ENCODE results near the gene ACSS3.
"Not testable (repeated sequence)": the region's sequence is repeated elsewhere in the genome, so short reads cannot be mapped to it uniquely, and the experiment has no call there.

Gene ACSS3

DNA sequence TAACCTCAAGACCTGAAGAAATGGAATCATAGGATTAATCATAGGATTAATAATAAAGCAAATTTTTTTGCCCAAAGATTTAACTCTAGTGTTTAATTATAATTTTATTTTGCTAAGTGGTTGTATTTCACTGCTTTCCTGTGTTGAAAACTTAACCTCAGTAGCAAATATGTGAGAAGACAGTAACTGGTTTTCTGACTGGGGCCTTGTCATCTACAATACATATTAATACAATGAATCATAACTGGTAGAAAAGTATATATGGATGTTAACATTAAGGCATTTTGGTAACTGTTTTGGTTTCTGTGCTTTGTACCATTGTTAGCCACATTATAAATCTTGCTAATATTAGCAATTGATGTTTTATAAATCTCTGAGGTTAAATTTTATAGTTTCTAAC is 92.2 kb downstream of the ACSS3 start:
- DNase-seq (ENCODE audit: low spot score) = no peak

DNA sequence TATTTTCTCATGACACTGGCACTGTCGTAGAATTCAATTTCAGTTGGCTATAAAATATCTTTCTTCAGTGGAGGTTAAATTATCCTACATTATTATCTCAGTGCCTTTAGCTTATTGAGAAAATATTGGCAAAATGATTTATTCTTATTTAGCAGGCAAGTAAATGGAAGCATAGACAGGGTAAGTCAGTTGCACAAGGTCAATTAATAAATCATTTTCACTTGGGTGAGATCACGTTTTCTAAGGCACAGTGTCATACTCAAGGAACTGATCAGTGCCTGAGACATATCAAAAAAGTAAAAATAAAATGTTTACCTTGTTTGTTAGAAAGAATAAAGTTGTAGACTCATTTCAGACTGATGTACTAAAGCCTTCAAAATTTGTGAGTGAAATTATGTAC is 95.0 kb downstream of the ACSS3 start:
- no peak for DNase-seq (ENCODE audit: low spot score)

DNA sequence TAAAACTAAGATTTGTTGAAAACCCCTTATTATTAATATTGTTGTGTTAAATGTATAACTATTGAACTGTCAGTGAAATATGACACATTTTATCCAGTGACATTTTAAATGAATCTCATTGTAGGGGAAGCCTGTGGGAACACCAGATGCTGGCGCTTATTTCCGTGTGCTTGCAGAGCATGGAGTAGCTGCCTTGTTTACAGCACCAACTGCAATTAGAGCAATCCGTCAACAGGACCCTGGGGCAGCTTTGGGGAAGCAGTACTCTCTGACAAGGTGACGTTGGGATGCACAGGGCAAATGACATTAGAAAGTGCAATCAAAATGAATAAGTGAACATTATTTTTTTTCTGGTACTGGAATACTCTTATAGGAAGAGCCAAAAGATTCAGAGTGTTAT is 96.8 kb downstream of the ACSS3 start:
- DNase-seq (ENCODE audit: low spot score) = no peak

DNA sequence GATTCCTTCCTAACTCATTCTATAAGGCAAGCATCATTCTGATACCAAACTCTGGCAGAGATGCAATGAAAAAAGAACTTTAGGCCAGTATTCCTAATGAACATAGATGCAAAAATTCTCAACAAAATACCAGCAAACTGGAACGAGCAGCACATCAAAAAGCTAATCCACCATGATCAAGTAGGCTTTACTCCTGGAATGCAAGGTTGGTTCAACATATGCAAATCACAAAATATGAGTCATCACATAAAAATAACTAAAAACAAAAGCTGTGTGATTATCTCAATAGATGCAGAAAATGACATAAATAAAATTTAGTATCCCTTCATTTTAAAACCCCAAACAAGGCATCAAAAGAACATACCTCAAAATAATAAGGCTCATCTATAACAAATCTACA is 98.9 kb downstream of the ACSS3 start:
- no peak for DNase-seq (ENCODE audit: low spot score)

DNA sequence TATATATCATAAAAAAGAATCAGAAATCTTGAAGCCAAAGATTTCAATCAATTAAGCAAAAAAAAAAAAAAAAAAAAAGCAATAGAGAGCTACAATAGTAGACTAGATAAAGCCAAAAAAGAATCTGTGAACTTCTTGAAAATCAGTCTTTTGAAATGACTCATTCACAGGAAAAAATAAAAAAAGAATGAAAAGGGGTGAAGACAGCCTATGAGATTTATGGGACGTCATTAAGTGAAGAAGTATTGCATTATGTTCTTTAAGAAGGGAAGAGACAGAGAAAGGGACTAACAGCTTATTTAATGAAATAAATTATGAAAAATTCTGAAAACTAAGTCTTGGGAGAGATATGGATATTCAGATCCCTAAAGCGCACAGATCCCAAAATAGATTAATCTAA is 103.8 kb downstream of the ACSS3 start:
- DNase-seq (ENCODE audit: low spot score) = no peak

DNA sequence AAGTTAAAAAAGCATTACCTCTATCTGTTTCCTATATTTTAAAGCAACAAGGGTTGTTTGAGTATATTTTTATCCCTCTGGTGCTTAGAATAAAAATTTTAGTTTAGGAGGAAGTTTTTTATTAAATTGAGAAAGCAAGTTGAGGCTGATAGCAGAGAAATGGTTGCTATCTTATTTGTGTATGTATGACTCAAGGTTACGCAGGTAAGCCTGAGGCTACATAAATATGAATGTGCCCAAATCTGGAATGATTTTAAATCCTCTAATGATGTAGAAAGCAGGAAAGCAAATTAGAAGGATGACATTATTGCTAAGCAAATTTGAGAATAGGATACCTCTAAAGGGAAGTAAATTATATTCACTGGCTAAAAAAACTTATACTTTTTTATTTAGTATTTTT is 109.8 kb downstream of the ACSS3 start:
- DNase-seq (ENCODE audit: low spot score) = no peak

DNA sequence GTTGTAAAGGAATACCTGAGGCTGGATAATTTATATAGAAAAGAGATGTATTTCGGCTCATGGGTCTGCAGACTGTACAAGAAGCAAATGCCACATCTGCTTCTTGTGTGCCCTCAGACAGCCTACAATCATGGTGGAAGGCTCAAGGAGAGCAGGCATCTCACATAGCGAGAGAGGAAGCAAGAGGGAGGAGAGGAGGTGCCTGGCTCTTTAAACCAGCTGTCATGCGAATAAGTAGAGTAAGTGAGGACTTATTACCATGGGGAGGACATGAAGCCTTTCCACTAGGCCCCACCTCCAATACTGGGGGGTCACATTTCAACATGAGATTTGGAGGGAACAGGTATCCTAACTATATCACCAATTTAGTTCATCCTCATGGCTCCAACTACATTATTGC is 118.7 kb downstream of the ACSS3 start:
- DNase-seq (ENCODE audit: low spot score) = no peak

DNA sequence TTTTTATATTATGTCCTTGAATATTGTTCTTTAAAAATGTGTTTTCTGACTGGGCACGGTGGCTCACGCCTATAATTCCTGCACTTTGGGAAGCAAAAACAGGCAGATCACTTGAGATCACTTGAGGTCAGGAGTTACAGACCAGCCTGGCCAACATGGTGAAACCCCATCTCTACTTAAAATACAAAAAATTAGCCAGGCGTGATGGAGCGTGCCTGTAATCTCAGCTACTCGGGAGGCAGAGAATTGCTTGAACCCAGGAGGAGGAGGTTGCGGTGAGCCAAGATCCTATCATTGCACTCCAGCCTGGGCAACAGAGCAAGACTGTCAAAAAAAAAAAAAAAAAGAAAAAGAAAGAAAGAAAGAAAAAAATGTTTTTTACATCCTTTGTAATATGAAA is 122.7 kb downstream of the ACSS3 start:
- DNase-seq (ENCODE audit: low spot score) = not testable (repeated sequence)

DNA sequence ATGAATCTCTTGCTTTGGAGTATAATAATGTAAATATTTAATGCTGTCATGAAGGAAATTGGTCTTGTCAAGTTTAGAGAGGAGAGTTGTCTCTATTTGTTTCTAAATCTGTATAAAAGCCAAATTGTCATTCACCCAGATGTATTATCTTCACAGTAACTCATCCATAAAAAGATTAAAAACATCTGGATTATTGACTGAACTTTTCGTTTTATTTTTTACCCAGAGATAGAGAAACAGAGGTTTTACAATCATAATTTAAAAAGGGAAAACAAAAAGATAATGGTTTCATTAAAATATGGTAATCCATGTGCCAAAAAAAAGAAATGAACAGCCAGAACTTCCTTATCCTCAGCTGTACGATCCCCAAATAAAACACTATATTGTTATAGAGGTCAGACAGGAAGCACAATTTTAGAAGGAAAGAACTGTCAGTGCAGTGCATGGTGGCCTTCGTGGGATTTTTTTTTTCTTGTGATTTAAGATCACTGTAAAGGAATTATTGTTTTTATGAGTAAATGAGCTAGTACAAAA is 125.9 kb downstream of the ACSS3 start:
- no peak for DNase-seq (ENCODE audit: low spot score)

DNA sequence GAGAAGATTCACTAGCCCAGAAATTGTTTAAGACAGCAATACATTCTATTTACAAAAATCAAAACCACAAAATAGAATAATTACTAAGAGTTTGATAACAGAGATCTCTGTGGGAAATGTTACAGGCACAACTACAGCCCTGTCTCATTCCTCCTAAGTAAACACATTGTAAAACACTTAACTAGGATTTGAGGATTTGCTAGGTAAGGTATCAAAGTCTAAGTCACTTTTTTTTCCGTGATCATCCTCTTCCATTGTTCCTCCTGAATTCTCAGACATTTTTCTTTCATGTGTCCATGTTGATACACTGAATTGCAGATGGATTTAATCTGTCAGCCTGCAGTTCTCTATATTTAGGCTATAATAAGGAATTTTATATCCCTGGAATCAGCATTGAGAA is 127.5 kb downstream of the ACSS3 start:
- no peak for DNase-seq (ENCODE audit: low spot score)

DNA sequence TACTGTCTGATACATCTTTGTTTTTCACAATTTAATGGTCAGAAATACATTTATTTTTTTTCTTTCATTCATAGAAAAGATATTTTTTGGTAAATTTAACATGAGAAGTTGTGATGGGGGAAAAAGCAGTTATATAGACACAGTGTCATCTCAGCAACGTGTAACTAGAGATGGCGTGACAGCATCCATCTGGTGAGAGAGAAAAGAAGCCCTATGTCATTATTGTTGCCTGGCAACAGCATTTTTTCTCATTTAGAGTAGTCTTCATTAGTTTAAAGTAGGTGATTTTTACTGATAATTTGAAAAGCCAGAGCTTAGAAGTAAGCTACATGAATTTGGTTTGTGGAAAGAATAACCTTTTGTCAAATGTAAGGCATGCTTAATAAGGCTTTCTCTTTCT is 128.6 kb downstream of the ACSS3 start:
- DNase-seq (ENCODE audit: low spot score) = no peak

DNA sequence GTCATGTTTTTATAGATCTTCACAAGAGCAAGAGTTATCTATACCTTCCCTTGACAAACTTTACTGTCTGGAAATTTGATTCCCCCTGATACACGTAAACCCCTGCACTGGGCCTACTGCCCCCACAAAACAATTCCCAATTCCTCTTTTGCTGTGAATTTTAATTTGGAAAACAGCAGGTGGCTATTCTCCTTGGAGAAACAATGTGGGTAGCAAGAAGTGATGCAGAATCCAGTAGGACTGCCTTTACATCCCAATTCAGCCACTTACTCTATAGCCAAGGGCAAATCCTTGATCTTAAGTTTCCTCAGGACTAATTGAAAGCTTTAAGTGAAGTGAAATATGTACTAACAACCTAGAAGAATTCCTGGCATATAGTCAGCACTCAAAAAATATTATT is 129.3 kb downstream of the ACSS3 start:
- no peak for DNase-seq (ENCODE audit: low spot score)

DNA sequence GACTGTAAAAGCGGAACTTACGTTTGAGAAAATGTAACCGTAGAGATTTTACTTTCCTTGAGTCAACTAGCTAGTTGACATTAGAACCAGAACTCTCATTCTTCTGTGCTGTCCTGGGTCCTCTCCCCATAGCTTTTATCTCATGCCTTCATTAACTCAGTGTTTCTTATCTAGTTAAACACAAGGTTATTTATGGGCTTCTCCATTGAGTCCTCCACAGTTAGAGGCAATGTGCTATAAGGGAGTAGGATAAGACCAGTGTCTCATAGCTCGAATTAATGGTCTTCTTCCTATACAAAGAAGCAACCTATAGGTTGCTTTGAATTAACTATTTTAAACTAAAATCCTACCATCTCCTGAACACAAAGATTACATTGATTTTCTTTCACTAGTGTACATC is 129.8 kb downstream of the ACSS3 start:
- no peak for DNase-seq (ENCODE audit: low spot score)

DNA sequence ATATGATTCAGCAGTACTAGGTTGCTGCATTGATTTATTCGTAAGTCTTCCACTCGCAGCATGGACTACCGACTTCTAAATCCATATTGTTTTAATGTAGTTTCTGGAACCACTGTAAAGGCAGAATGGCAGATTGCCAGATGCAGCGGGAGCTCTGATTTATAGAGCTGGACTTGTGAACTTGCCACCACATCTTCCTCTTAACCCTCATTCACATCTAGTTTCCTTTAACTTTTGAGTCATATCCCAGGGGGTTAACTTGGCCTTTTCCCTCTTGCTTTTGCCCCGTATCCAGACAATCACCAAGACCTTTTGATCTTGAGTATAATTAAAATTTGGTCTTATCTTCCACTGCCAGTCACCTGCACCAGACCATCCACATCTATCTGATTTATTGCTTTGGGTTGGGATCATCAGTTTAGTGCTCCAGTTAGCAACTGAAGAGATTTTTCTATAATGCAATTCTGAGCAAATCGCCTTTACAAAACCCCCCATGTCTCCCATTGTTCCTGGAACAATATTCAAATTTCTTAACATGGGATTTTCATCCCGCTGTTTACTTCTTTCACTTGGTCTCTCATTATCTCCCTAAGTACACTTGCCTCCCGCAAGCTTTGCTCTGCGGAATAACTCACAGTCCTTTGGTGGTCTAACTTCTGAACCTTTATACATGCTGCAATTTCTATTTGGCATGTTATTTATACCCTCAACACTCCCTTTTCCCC is 130.5 kb downstream of the ACSS3 start:
- DNase-seq (ENCODE audit: low spot score) = no peak

DNA sequence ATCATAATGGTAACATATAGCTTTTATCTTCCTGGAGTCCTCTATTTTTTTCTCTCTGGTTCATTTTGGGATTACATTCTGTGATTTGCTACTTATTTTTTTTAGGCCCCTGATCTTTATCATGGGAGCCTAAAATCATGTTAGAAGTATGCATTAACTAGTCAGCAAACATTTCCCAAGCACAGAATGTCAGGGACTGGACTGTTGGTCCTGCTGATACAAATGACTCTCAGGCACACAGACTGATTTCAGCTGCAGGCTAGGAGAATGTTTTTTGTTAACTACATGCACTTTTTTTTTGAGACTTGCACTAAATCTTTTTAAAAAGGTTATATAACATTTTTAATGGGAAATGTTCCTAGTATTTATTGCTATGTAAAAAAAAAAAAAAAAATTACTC is 131.1 kb downstream of the ACSS3 start:
- no peak for DNase-seq (ENCODE audit: low spot score)

DNA sequence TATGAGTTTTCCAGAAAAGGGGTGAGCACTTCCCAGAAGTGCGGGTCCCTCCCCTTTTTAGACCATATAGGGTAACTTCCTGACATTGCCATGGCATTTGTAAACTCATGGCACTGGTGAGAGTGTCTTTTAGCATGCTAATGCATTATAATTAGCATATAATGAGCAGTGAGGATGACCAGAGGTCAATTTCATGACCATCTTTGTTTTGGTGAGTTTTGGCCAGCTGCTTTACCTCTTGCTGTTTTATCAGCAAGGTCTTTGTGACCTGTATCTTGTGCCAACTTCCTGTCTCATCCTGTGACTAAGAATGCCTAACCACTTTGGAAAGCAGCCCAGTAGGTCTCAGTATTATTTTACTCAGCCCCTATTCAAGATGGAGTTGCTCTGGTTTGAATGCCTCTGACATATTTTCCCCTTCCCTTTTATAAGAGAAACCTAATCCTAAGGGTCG is 131.9 kb downstream of the ACSS3 start:
- DNase-seq (ENCODE audit: low spot score) = not testable (repeated sequence)

DNA sequence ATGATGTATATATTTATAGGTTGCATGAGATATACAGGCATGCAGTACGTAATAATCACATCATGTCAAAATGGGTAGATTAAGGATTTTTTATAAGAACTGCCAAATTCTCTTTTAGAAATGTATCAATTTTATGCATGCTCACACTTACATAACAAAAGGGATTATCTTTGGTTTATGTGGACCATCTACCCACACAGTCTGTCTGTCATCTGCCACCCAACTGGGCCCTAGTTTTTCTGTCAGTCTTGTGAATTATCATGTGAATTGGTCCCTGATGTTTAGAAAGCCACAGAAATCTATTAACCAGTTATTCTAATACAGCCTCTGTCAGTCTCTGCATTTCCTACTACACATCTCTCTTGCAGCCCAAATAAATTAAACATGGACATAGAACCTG is 133.4 kb downstream of the ACSS3 start:
- DNase-seq (ENCODE audit: low spot score) = no peak

DNA sequence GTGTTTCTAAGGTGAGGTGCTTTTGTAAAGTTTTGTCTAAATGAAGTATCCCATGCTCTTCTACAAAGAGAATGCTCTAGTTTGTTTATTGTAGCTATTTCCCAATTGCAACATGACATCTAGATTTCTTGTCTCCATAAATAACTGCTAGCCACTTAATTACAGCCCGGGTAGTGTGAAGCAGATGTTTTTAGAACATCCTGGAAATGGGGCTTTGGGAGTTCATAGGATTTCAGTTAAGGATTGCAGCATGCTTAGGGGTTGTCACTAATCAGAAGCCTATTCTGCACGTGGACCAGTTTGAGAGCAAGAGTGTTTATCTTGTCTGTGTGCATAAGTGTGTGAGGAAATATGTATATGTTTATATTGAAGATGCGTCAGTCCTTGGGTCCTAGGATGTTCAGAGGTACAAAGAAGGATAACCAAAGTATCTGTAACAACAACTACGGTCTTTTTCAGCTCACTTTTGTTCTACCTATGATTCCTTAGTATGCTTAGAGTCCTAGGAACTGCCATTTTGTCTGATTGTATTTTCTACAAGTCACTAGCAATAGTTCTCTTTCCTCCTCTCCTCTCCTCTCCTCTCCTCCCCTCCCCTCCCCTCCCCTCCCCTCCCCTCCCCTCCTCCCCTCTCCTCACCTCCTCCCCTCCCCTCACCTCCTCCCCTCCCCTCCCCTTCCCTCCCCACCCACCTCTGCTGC is 135.3 kb downstream of the ACSS3 start:
- DNase-seq (ENCODE audit: low spot score) = no peak

DNA sequence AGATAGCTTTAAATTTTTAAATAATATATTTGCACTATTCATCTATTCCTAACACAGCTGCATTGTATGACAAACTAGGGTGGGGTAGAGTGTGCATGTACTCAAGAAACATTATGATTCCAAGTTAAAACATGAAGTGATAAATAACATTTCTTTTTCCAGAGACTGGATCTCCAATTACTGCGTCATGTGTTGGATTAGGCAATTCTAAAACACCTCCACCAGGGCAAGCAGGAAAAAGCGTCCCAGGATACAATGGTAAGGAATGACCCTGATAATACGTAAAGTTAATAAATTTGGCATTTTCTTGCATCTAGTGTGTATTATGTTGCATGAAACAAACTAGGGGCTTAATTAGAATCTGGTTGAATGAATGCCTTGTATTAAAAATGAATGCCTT is 138.9 kb downstream of the ACSS3 start:
- DNase-seq (ENCODE audit: low spot score) = no peak

DNA sequence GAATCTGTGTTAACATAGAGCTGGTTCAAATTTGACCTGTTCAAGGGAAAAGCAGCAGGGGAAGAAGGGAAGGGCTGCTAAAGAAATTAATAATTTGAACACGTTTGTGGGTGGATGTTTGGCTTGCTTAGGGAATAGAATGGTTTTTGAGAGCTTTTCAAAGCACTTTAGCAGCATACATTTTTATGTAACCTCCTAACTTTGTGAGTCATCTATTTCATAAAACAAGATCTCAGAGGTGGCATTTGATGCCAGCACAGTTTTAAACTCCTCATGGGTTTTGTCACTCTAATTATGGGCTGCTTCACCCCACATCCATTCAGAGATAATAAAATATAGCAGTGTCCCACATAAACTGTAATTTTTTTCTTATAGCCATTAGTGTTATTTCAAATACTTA is 143.8 kb downstream of the ACSS3 start:
- peak; percentile 34 for DNase-seq (ENCODE audit: low spot score)

DNA sequence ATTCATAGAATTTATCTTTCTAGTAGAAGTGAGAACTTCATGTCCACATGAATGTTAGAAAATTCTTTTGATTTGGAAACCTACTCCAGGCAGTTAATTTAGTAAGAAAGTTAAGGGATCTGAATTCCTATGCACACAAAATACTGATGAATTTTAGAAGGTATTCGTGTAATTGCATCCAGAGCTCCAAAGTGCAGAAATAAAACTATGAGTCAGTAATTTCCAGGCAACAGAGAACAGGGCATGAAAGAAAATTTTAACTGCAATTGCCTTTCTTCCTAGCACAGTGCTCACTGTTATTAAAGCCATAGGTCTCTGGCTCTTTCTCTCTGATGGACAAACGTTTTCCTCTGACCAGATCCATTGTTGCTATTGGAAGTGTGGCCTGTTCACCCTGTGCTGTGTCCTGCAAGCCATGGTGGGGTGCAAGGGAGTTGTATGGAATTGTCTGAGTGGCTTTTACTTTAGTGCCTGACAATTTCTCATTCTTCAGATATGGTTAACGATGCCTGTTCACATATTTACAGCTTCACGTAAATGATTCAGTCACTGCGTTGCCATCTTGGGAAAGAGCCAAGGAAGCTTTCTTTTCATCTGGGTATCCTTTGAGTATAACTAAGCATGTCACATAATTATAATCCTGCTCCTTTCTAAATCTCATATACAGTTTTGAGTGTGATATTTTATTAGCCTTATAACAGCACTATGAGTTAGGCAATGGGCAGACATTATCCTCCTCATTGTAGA is 145.1 kb downstream of the ACSS3 start:
- DNase-seq (ENCODE audit: low spot score) = peak; percentile 31

DNA sequence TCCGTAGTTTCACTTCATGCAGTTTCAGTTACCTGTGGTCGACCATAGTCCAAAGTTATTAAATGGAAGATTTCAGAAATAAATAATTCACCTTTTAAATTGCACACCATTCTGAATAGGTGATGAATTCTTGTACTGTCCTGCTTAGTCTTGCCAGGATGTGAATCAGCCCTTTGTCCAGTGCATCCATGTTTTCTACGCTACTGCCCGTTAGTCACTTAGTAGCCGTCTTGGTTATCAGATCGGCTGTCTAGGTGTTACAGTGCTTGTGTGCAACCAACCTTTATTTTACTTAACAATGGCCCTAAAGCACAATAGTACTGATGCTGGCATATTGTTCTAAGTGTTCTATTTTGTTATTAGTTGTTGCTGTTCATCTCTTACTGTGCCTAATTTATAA is 146.7 kb downstream of the ACSS3 start:
- DNase-seq (ENCODE audit: low spot score) = no peak

DNA sequence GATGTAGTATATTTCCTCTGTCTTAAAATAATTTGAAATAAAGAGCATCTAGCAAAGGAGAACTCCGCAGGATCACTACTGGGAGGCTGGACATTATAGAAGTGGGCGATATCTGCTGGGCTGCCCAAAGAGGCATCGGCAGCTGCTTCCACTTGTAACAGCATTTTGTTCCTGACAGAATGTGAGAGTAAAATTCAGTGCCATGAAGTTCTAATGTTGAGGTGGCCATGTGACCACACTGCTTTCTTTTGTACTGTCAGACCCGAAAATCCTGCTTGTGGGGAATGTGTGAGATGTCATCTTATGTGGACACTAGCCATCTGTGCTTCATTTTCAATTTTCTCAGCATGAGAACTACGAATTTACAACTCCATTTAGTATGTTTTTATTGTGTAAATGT is 151.9 kb downstream of the ACSS3 start:
- DNase-seq (ENCODE audit: low spot score) = no peak

All from putamen (tissue), 1 donor.